GM23338 (cell line): Measurements from ENCODE around the gene NFE2L3. TPM values are rescaled to one million over a fixed set of nuclear protein-coding genes. Genes with fewer than 3 reads are reported as not detected.

Experiments used
- ATAC-seq: fragments of 200-7000 bp; cut with Tn5 transposase; 3 replicates; pipeline ENCODE4 v1.9.1; 2020
- DNase-seq: peaks from one replicate; pipeline ENCODE4 v3.0.0-alpha.2; 2015; ENCODE audit warnings: low spot score
- H2AFZ ChIP-seq: fragments of 200-600 bp; sonication (generic); 2 replicates; pipeline ENCODE4 v1.8.0; 2016; ENCODE audit warnings: antibody characterized with exemption, mild to moderate bottlenecking, moderate library complexity
- H3F3A ChIP-seq: fragments of 200-600 bp; sonication (generic); replicated peaks from 2 replicates; pipeline ENCODE4 v1.8.0; 2017; ENCODE audit warnings: antibody characterized with exemption, mixed run types, low read depth
- H3K27ac ChIP-seq: fragments of 200-600 bp; sonication (generic); 2 replicates; pipeline ENCODE4 v1.6.1; 2016; ENCODE audit warnings: low read depth
- H3K27me3 ChIP-seq: fragments of 200-600 bp; sonication (generic); 2 replicates; pipeline ENCODE4 v1.8.0; 2016; ENCODE audit warnings: mild to moderate bottlenecking, mixed run types, moderate library complexity; ENCODE audit not compliant: insufficient read depth
- H3K36me3 ChIP-seq: fragments of 200-600 bp; sonication (generic); 2 replicates; pipeline ENCODE4 v1.8.0; 2016; ENCODE audit warnings: mild to moderate bottlenecking; ENCODE audit not compliant: insufficient read depth
- H3K4me1 ChIP-seq: fragments of 200-600 bp; sonication (generic); 2 replicates; pipeline ENCODE4 v1.8.0; 2016; ENCODE audit warnings: mild to moderate bottlenecking, moderate library complexity; ENCODE audit not compliant: insufficient read depth
- H3K4me2 ChIP-seq: fragments of 200-600 bp; sonication (generic); 2 replicates; pipeline ENCODE4 v1.7.1; 2017; ENCODE audit warnings: mixed run types
- H3K4me3 ChIP-seq: fragments of 200-600 bp; sonication (generic); 2 replicates; pipeline ENCODE4 v1.6.1; 2016; ENCODE audit warnings: mixed run types
- H3K79me2 ChIP-seq: fragments of 200-600 bp; sonication (generic); replicated peaks from 2 replicates; pipeline ENCODE4 v1.8.0; 2017; ENCODE audit warnings: mild to moderate bottlenecking; ENCODE audit not compliant: insufficient read depth
- H3K9me2 ChIP-seq: fragments of 200-600 bp; sonication (generic); 2 replicates; pipeline ENCODE4 v1.8.0; 2017; ENCODE audit not compliant: insufficient read depth
- H4K20me1 ChIP-seq: fragments of 200-600 bp; sonication (generic); replicated peaks from 2 replicates; pipeline ENCODE4 v1.8.0; 2017; ENCODE audit warnings: mild to moderate bottlenecking; ENCODE audit not compliant: insufficient read depth
- H3K27ac Mint-ChIP-seq: 2 replicates; pipeline ENCODE4 v1.8.0; 2020; ENCODE audit warnings: inconsistent platforms, mild to moderate bottlenecking, moderate library complexity, mixed read lengths
- H3K27me3 Mint-ChIP-seq: 3 replicates; pipeline ENCODE4 v1.8.0; 2022; ENCODE audit warnings: low read depth, mild to moderate bottlenecking, moderate library complexity, mixed read lengths, inconsistent platforms; ENCODE audit not compliant: insufficient read depth, poor library complexity
- H3K36me3 Mint-ChIP-seq: 3 replicates; pipeline ENCODE4 v1.8.0; 2021; ENCODE audit warnings: low read depth, mild to moderate bottlenecking, inconsistent platforms, moderate library complexity, mixed read lengths
- H3K4me1 Mint-ChIP-seq: 3 replicates; pipeline ENCODE4 v1.8.0; 2020; ENCODE audit warnings: mild to moderate bottlenecking, inconsistent platforms, mixed read lengths
- H3K4me3 Mint-ChIP-seq: 3 replicates; pipeline ENCODE4 v1.8.0; 2021; ENCODE audit warnings: moderate library complexity, mild to moderate bottlenecking, inconsistent platforms, mixed read lengths
- H3K9me3 Mint-ChIP-seq: 3 replicates; pipeline ENCODE4 v1.8.0; 2020; ENCODE audit warnings: moderate library complexity, mild to moderate bottlenecking, inconsistent platforms, mixed read lengths
- CREB1 ChIP-seq: fragments of 250-450 bp; sonication (Bioruptor Pico); IDR thresholded peaks from 2 replicates; pipeline ENCODE4 v1.5.0; 2020; ENCODE audit warnings: low read depth, mild to moderate bottlenecking, moderate library complexity
- CTCF ChIP-seq, 2 experiments: fragments of 200-600 bp in 1 of 2; sonication (generic) in 1 of 2; conservative IDR thresholded peaks; 2 replicates each; pipeline versions ENCODE4 v1.5.1 to v1.6.1; 2016 to 2017; ENCODE audit warnings: antibody characterized with exemption in 2 of 2, low read depth in 2 of 2, mild to moderate bottlenecking in 2 of 2, moderate library complexity in 1 of 2
- ETS1 ChIP-seq: IDR thresholded peaks from 2 replicates; pipeline ENCODE4 v1.6.1; 2016; ENCODE audit warnings: antibody characterized with exemption
- EZH2 ChIP-seq: fragments of 200-600 bp; sonication (generic); IDR thresholded peaks from one replicate; pipeline ENCODE4 v1.8.0; 2017; ENCODE audit warnings: antibody characterized with exemption, mild to moderate bottlenecking, low read depth; ENCODE audit not compliant: unreplicated experiment
- EZH2phosphoT487 ChIP-seq: fragments of 200-600 bp; sonication (generic); IDR thresholded peaks from one replicate; pipeline ENCODE4 v1.8.1; 2018; ENCODE audit warnings: antibody characterized with exemption; ENCODE audit not compliant: unreplicated experiment
- JUNB ChIP-seq: IDR thresholded peaks from one replicate; pipeline ENCODE4 v1.6.1; 2016; ENCODE audit warnings: antibody characterized with exemption; ENCODE audit not compliant: unreplicated experiment
- NANOG ChIP-seq: IDR thresholded peaks from 2 replicates; pipeline ENCODE4 v1.6.1; 2016; ENCODE audit warnings: antibody characterized with exemption, borderline replicate concordance
- REST ChIP-seq: IDR thresholded peaks from one replicate; pipeline ENCODE4 v1.6.1; 2018; ENCODE audit warnings: antibody characterized with exemption; ENCODE audit not compliant: unreplicated experiment
- STAT1 ChIP-seq: IDR thresholded peaks from one replicate; pipeline ENCODE4 v1.6.1; 2016; ENCODE audit warnings: antibody characterized with exemption; ENCODE audit not compliant: unreplicated experiment
- ZNF114 ChIP-seq: fragments of 250-450 bp; sonication (Bioruptor Pico); IDR thresholded peaks from 2 replicates; pipeline ENCODE4 v1.5.0; 2020; ENCODE audit warnings: mild to moderate bottlenecking, moderate library complexity
- ZNF331 ChIP-seq: fragments of 250-450 bp; sonication (Bioruptor Pico); IDR thresholded peaks from 2 replicates; pipeline ENCODE4 v1.5.0; 2020; ENCODE audit warnings: low read depth, mild to moderate bottlenecking, moderate library complexity
- ZNF462 ChIP-seq: fragments of 250-450 bp; sonication (Bioruptor Pico); IDR thresholded peaks from 2 replicates; pipeline ENCODE4 v1.5.0; 2020; ENCODE audit warnings: mild to moderate bottlenecking, moderate library complexity
- polyA plus RNA-seq: library from polyadenylated mRNA; unstranded; fragments of >200 nt; fragmentation: Nextera tagmentation; extraction: Ambion mirVana; gene quantifications from 2 replicates; pipeline ENCODE4 v1.2.1, GENCODE V29; 2016
- total RNA-seq: library from RNA; depleted of rRNA; stranded (reverse); fragments of >200 nt; shearing (Covaris generic); gene quantifications from 2 replicates; pipeline ENCODE4 v1.2.3, GENCODE V29; 2014

Gene NFE2L3
- total and polyA plus RNA-seq, 2 experiments from 2014 or later: 62.0 to 142 TPM

- H3F3A ChIP-seq: peaks cover 23% of the 10 kb centered on the region
- H3K27ac Mint-ChIP-seq: peak overlapping the region; percentile 100
- peak overlapping the region; percentile 99; the same call in 1 of the 2 replicates for H3K27ac ChIP-seq
- peaks cover 85% of the 10 kb centered on the region for H3K79me2 ChIP-seq
- peaks cover 17% of the 10 kb centered on the region for H3K4me1 ChIP-seq
- H3K4me3 Mint-ChIP-seq: peak overlapping the region; percentile 100
- no peak for DNase-seq
- H3K9me3 Mint-ChIP-seq: peaks cover 18% of the 10 kb centered on the region
- H4K20me1 ChIP-seq: peaks cover 52% of the 10 kb centered on the region
- peaks cover 33% of the 10 kb centered on the region for H3K4me1 Mint-ChIP-seq
- H2AFZ ChIP-seq: no peak overlapping the region
- peaks cover 53% of the 10 kb centered on the region for H3K36me3 ChIP-seq
- H3K4me3 ChIP-seq: peak overlapping the region; percentile 71
- peak overlapping the region; percentile 81 for H3K4me2 ChIP-seq
- no peaks in the 10 kb centered on the region for H3K27me3 ChIP-seq
- H3K36me3 Mint-ChIP-seq: peaks cover 90% of the 10 kb centered on the region
- peaks cover 53% of the 10 kb centered on the region for H3K27me3 Mint-ChIP-seq
- no peak for TF ChIP-seq NANOG
- TF ChIP-seq JUNB: no peak
- no peak for TF ChIP-seq ZNF331 (CRISPR knock-in tag)
- no peak for TF ChIP-seq EZH2phosphoT487
- no peak for TF ChIP-seq ZNF462 (CRISPR knock-in tag)
- no peak for TF ChIP-seq CREB1
- no peak for TF ChIP-seq CTCF (conservative IDR thresholded peaks at IDR 0.05; ENCODE audit: low read depth in 2 of 2)
- TF ChIP-seq ZNF114 (CRISPR knock-in tag): no peak
- TF ChIP-seq STAT1: no peak
- no peak for TF ChIP-seq EZH2
- TF ChIP-seq REST: no peak
- TF ChIP-seq ETS1: no peak
- no peak for ATAC-seq
- no peaks in the 10 kb centered on the region for H3K9me2 ChIP-seq
Measured at GRCh38 chr7:26198781-26199169, 46.8 kb downstream of the NFE2L3 start.
